A549 treated with RU486 at 1 μM for 4 hours (cell line): ENCODE measurements around the gene OR2T33. TPM values are rescaled to one million over a fixed set of nuclear protein-coding genes. Genes with fewer than 3 reads are reported as not detected.

Source experiments
- total RNA-seq: library from RNA; stranded (reverse); fragments of 200-300 nt; extraction: Qiagen RNA extraction; gene quantifications from 5 replicates; pipeline ENCODE4 v1.2.3, GENCODE V29; 2022; ENCODE audit warnings: low read depth

Gene OR2T33, protein sequence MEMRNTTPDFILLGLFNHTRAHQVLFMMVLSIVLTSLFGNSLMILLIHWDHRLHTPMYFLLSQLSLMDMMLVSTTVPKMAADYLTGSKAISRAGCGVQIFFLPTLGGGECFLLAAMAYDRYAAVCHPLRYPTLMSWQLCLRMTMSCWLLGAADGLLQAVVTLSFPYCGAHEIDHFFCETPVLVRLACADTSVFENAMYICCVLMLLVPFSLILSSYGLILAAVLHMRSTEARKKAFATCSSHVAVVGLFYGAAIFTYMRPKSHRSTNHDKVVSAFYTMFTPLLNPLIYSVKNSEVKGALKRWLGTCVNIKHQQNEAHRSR
- total RNA-seq: not detected in 5 replicates

DNA sequence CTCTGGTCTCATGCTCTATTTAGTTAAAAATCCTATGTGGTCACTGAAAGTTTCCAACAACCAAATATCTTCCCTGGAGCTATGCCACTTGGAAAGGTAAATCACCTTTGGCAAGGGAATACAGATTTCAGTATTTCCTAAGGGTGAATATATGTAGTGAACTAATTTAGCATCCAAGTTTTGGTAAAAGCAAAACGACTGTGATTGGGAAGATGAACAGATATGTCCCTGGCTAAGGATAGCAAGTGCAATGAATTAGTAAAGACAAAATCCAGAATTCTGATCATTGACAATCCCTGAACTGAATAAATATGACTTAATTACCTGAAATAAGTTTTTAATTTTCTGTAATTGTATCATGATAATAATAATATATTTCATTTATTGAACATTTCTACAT is at the start of gene OR2T33:
TSS of gene OR2T33 (minus strand) at position 101 of the 400 bp plus-strand sequence. CDS start 4,162 bp downstream, outside the sequence.

DNA sequence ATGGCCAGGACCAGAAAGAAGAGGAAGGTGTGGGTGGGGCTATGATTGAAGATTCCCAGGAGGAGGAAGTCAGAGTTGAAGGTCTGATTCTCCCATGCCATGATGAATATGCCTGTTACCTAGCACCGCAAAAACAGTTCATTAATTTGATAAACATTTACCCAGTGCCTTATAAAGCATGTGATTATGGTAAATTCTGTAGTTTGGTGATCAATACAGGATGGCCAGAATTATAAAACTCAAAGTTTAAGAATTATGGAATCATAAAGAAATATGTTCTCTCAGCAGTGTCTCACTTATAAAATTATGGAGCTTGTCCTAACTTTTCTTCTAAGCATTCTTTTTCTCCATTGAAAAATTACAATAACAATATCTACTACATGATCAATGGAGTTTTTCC is 46.7 kb upstream of the OR2T33 start, which contains the start of gene OR2M7:
TSS of gene OR2M7 (minus strand) at position 101 of the 400 bp plus-strand sequence. CDS start at position 101, 0 bp downstream.

DNA sequence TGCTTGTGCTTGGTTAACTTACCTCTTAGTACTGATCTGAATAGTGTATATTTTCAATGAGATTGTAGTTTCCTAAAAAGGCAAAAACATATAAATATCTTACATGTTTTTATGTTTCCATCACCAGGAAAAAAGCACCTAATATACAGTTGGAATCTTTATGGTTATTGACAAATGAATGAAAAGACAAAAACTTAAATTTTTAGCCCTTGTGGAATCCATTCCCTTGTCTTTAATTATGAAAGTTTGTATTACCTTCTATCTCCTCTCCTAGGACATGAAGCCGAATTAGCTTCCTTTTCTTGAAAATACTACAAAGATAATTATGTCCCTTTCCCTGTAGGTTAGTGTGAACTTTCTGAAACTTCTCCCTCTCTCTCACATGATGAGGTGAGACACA is 25.5 kb upstream of the OR2T33 start, which contains the start of gene OR2T12:
TSS of gene OR2T12 (minus strand) at position 101 of the 400 bp plus-strand sequence. CDS start 7,846 bp downstream, outside the sequence.

DNA sequence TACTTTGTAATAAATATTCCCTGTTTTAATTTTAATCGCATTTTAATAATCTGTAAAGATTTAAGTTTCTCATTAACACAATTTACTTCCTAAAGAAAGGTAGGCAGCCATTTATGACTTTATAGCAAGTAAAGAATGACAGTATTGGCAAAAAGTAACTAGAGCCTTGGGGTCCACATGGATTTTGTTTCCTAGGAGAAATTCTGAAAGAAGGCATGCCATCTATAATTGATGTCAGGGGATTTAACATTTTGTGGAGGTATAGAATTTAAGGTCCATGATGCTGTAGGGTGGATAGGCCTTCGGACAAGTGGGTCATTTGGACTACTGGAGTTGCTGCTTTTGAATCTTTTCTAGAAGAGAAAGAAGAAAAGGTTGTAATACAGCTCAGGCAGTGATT is 46.7 kb downstream of the OR2T33 start, which contains the start of gene OR2M4:
TSS of gene OR2M4 (plus strand) at position 301 of the 400 bp plus-strand sequence. CDS start 7,512 bp downstream, outside the sequence.

Other genes starting within 250 kb of the OR2T33 start
- gene OR2L2, start 247.9 kb downstream of the OR2T33 start, total RNA-seq: 0.02 to 0.06 TPM in 2 of 5 replicates, not detected in the others
- gene OR2L3, start 231.1 kb downstream of the OR2T33 start, total RNA-seq: not detected in 5 replicates
- gene OR2L13, start 182.8 kb downstream of the OR2T33 start, total RNA-seq: not detected in 5 replicates
- gene OR2M5, start 132.8 kb downstream of the OR2T33 start, total RNA-seq: not detected in 5 replicates
- not detected in 5 replicates for gene OR2M2, start 103.2 kb downstream of the OR2T33 start, total RNA-seq
- gene OR2M3, start 80.7 kb downstream of the OR2T33 start, total RNA-seq: not detected in 5 replicates
- not detected in 5 replicates for gene OR2M4, start 46.6 kb downstream of the OR2T33 start, total RNA-seq
- gene OR2T12, start 25.4 kb upstream of the OR2T33 start, total RNA-seq: not detected in 5 replicates
- not detected in 5 replicates for gene OR2M7, start 46.6 kb upstream of the OR2T33 start, total RNA-seq
- gene OR14C36, start 70.8 kb upstream of the OR2T33 start, total RNA-seq: not detected in 5 replicates
- not detected in 5 replicates for gene OR2T4, start 83.7 kb upstream of the OR2T33 start, total RNA-seq
- gene OR2T6, start 97.8 kb upstream of the OR2T33 start, total RNA-seq: not detected in 5 replicates
- not detected in 5 replicates for gene OR2T1, start 125.1 kb upstream of the OR2T33 start, total RNA-seq
- gene OR2T2, start 167.7 kb upstream of the OR2T33 start, total RNA-seq: not detected in 5 replicates
- not detected in 5 replicates for gene OR2T3, start 195.4 kb upstream of the OR2T33 start, total RNA-seq
- gene OR2T5, start 210.6 kb upstream of the OR2T33 start, total RNA-seq: not detected in 5 replicates
- not detected in 5 replicates for gene OR2G6, start 230.1 kb upstream of the OR2T33 start, total RNA-seq